ENCODE measurements around the gene LRRC28. TPM values are rescaled to one million over a fixed set of nuclear protein-coding genes. Genes with fewer than 3 reads are reported as not detected.

LRRC28 gene
- total and polyA plus RNA-seq, 10 of the 15 experiments (the other 5 are each of a cell fraction or from before 2014, with no cell fraction given), result 21.3 to 54.9 (median 27.7) TPM

DNA sequence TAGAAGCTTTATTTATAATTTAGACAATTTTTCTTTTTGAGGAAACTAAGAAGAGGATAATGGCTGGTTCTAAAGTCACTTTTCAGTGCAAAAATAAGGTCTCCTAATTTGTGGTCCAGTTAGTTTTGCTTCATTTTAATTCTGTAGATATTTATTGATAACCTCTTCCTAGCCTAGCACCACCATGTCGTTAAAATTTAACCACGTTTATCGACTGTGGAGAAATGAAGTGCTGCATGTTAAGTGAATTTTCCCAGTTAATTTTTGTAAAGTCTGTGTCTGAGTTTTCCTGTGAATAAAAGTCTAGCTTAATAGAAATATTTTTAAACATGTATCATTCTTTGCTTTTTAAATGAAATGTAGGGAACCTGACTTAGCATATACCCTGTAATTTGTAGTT is 16.7 kb downstream of the LRRC28 start (continued):
- TF ChIP-seq, protein P1, sequence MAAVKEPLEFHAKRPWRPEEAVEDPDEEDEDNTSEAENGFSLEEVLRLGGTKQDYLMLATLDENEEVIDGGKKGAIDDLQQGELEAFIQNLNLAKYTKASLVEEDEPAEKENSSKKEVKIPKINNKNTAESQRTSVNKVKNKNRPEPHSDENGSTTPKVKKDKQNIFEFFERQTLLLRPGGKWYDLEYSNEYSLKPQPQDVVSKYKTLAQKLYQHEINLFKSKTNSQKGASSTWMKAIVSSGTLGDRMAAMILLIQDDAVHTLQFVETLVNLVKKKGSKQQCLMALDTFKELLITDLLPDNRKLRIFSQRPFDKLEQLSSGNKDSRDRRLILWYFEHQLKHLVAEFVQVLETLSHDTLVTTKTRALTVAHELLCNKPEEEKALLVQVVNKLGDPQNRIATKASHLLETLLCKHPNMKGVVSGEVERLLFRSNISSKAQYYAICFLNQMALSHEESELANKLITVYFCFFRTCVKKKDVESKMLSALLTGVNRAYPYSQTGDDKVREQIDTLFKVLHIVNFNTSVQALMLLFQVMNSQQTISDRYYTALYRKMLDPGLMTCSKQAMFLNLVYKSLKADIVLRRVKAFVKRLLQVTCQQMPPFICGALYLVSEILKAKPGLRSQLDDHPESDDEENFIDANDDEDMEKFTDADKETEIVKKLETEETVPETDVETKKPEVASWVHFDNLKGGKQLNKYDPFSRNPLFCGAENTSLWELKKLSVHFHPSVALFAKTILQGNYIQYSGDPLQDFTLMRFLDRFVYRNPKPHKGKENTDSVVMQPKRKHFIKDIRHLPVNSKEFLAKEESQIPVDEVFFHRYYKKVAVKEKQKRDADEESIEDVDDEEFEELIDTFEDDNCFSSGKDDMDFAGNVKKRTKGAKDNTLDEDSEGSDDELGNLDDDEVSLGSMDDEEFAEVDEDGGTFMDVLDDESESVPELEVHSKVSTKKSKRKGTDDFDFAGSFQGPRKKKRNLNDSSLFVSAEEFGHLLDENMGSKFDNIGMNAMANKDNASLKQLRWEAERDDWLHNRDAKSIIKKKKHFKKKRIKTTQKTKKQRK (IDR thresholded peaks at IDR 0.05; ENCODE audit: low read depth, low read length), result no peak
- no peak for TF ChIP-seq SMAD5 (IDR thresholded peaks at IDR 0.05; ENCODE audit: low read depth)

DNA sequence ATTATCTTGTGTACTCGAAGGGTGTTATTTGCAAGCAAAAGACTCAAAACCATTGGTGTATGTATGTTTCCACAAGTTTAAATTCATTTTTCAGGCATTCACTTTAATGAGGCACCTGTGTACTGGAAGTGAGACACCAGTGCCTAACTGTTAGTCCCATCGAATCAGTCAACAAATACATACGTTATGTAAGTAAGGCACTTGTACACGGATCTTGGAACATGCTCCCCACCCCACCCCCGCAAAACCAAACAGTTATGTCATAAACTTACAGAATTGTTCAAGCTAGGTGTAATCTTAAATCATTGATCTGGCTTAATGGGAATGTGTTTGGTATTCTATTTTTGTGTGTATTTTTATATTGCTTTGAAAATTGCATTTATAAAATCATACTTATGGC is 17.1 kb downstream of the LRRC28 start:
- in situ Hi-C loops (cut with MboI), result loop anchor here (10.0 to 25.0 kb wide), 2 partner anchors 646 to 1344 kb away; partner anchors contain the start of genes ASB7 and LINS1
- ChIA-PET SMC1A (ENCODE audit: uncharacterized antibody, unreplicated experiment) (interaction anchor here (0.8 to 12.9 kb wide), 8 partner anchors 13 to 490 kb away, joined by 3 to 163 read pairs (median 6); no protein-coding TSS in a partner anchor), CTCF (interaction anchor here (1.2 to 11.6 kb wide), 5 partner anchors 8 to 488 kb away, joined by 4 to 184 read pairs (median 7); no protein-coding TSS in a partner anchor), RAD21 (ENCODE audit: unreplicated experiment) (interaction anchor here (1.2 to 9.4 kb wide), 4 partner anchors 14 to 435 kb away, joined by 3 to 137 read pairs (median 6); partner anchors contain the start of gene LRRC28), POLR2A (no interaction called here)
- Histone ChIP-seq H3K36me3 (ENCODE audit: control insufficient read depth in 2 of 2, insufficient read depth in 2 of 2, low read length in 1 of 2) (no peaks in the 10 kb centered on the region), H3K9me3 (replicated peaks; ENCODE audit: control insufficient read depth, insufficient read depth, low read length) (no peaks in the 10 kb centered on the region; the same call in 2 of the 3 replicates), H3K27ac (ENCODE audit: control insufficient read depth, insufficient read depth) (no peak overlapping the region), H3K4me1 (ENCODE audit: control insufficient read depth, insufficient read depth, low read length) (no peaks in the 10 kb centered on the region), H3K4me2 (ENCODE audit: control insufficient read depth, insufficient read depth) (no peak overlapping the region), H3K27me3 (replicated peaks in 1 of 2; ENCODE audit: control insufficient read depth in 2 of 2, insufficient read depth in 2 of 2, low read length in 1 of 2) (no peaks in the 10 kb centered on the region), H4K20me1 (ENCODE audit: control insufficient read depth, insufficient read depth) (no peaks in the 10 kb centered on the region), H2AFZ (ENCODE audit: control insufficient read depth, low read depth, low read length) (no peak overlapping the region), H3K9ac (ENCODE audit: control insufficient read depth, insufficient read depth, low read length) (no peak overlapping the region), H3K79me2 (ENCODE audit: control insufficient read depth, insufficient read depth, low read length) (no peaks in the 10 kb centered on the region), H3K4me3 (no peak overlapping the region)
- WGBS (ENCODE audit: insufficient coverage, insufficient replicate concordance, low lambda C conversion rate, missing lambda C conversion rate), result 91% methylated on average over 5 of the region's 5 CpGs
- ATAC-seq (no peak), DNase-seq (ENCODE audit: low read depth, low spot score) (no peak), FAIRE-seq (no peak)
- intact Hi-C loops (cut with micrococcal nuclease; ENCODE audit: unreplicated experiment), result no loop called here
- no TSS peak for BruUV-seq (replicated peaks)
- TF ChIP-seq, protein P2, sequence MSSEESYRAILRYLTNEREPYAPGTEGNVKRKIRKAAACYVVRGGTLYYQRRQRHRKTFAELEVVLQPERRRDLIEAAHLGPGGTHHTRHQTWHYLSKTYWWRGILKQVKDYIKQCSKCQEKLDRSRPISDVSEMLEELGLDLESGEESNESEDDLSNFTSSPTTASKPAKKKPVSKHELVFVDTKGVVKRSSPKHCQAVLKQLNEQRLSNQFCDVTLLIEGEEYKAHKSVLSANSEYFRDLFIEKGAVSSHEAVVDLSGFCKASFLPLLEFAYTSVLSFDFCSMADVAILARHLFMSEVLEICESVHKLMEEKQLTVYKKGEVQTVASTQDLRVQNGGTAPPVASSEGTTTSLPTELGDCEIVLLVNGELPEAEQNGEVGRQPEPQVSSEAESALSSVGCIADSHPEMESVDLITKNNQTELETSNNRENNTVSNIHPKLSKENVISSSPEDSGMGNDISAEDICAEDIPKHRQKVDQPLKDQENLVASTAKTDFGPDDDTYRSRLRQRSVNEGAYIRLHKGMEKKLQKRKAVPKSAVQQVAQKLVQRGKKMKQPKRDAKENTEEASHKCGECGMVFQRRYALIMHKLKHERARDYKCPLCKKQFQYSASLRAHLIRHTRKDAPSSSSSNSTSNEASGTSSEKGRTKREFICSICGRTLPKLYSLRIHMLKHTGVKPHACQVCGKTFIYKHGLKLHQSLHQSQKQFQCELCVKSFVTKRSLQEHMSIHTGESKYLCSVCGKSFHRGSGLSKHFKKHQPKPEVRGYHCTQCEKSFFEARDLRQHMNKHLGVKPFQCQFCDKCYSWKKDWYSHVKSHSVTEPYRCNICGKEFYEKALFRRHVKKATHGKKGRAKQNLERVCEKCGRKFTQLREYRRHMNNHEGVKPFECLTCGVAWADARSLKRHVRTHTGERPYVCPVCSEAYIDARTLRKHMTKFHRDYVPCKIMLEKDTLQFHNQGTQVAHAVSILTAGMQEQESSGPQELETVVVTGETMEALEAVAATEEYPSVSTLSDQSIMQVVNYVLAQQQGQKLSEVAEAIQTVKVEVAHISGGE (CRISPR knock-in tag; IDR thresholded peaks at IDR 0.05), result no peak
- TF ChIP-seq FOXM1 (IDR thresholded peaks at IDR 0.05; ENCODE audit: low read depth, low read length) (no peak), TCF12 (IDR thresholded peaks at IDR 0.05; ENCODE audit: low read depth, low read length) (no peak), POU2F2 (IDR thresholded peaks at IDR 0.05; ENCODE audit: borderline replicate concordance, low read depth, low read length) (no peak), MYC (IDR thresholded peaks at IDR 0.05; ENCODE audit: insufficient read depth, insufficient read length, insufficient replicate concordance, low read length, severe bottlenecking) (no peak)
- TF ChIP-seq, protein P3, sequence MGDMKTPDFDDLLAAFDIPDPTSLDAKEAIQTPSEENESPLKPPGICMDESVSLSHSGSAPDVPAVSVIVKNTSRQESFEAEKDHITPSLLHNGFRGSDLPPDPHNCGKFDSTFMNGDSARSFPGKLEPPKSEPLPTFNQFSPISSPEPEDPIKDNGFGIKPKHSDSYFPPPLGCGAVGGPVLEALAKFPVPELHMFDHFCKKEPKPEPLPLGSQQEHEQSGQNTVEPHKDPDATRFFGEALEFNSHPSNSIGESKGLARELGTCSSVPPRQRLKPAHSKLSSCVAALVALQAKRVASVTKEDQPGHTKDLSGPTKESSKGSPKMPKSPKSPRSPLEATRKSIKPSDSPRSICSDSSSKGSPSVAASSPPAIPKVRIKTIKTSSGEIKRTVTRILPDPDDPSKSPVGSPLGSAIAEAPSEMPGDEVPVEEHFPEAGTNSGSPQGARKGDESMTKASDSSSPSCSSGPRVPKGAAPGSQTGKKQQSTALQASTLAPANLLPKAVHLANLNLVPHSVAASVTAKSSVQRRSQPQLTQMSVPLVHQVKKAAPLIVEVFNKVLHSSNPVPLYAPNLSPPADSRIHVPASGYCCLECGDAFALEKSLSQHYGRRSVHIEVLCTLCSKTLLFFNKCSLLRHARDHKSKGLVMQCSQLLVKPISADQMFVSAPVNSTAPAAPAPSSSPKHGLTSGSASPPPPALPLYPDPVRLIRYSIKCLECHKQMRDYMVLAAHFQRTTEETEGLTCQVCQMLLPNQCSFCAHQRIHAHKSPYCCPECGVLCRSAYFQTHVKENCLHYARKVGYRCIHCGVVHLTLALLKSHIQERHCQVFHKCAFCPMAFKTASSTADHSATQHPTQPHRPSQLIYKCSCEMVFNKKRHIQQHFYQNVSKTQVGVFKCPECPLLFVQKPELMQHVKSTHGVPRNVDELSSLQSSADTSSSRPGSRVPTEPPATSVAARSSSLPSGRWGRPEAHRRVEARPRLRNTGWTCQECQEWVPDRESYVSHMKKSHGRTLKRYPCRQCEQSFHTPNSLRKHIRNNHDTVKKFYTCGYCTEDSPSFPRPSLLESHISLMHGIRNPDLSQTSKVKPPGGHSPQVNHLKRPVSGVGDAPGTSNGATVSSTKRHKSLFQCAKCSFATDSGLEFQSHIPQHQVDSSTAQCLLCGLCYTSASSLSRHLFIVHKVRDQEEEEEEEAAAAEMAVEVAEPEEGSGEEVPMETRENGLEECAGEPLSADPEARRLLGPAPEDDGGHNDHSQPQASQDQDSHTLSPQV (IDR thresholded peaks at IDR 0.05), result no peak
